Breast epithelium (tissue), 3 donors: ENCODE results near the gene PRPF31.

Experiments used
- POLR2AphosphoS5 ChIP-seq, 3 donors: sonication (generic); formaldehyde crosslinking; IDR thresholded peaks; one replicate each; pipeline ENCODE4 v1.6.1; 2017; ENCODE audit warnings: antibody characterized with exemption in 3 of 3
- TF ChIP-seq, protein P1 (sequence below), 3 donors: fragments of 450-650 bp; IDR thresholded peaks; one replicate each; pipeline ENCODE4 v1.5.1; 2016 to 2017; ENCODE audit warnings: antibody characterized with exemption in 3 of 3, mild to moderate bottlenecking in 3 of 3, moderate library complexity in 3 of 3

DNA sequence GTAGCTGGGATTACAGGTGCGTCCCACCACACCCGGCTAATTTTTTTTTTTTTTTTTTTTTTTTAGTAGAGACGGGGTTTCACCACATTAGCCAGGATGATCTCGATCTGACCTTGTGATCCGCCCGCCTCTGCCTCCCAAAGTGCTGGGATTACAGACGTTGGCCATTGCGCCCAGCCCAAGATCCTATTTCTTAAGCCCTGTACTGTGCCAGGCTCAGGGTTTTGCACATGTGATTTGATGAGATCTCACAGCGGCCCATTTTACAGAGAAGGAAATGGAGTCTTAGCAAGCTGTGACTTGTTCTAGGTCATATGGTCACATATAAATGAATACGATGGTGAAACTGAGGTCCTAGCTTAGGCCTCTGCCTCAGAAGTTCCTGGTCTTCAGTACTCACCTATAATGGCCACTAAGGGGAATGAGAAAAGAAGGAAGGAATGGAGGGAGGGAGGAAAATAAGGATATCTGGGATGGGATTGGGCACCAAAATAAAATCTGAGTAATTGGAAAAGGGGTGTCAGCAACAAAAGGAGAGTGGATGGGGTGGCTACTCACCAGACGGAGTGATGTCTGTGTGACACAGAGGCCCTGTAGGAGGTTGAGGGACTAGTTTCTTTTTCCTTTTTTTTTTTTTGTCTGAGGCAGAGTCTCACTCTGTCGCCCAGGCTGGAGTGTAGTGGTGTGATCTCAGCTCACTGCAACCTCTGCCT lies 16.2 kb upstream of the PRPF31 start:
- TF ChIP-seq, protein P1, sequence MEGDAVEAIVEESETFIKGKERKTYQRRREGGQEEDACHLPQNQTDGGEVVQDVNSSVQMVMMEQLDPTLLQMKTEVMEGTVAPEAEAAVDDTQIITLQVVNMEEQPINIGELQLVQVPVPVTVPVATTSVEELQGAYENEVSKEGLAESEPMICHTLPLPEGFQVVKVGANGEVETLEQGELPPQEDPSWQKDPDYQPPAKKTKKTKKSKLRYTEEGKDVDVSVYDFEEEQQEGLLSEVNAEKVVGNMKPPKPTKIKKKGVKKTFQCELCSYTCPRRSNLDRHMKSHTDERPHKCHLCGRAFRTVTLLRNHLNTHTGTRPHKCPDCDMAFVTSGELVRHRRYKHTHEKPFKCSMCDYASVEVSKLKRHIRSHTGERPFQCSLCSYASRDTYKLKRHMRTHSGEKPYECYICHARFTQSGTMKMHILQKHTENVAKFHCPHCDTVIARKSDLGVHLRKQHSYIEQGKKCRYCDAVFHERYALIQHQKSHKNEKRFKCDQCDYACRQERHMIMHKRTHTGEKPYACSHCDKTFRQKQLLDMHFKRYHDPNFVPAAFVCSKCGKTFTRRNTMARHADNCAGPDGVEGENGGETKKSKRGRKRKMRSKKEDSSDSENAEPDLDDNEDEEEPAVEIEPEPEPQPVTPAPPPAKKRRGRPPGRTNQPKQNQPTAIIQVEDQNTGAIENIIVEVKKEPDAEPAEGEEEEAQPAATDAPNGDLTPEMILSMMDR (IDR thresholded peaks at IDR 0.05): no peak
- TF ChIP-seq POLR2AphosphoS5 (IDR thresholded peaks at IDR 0.05): no peak
